Measurements from ENCODE around the gene CCND1. TPM values are rescaled to one million over a fixed set of nuclear protein-coding genes. Genes with fewer than 3 reads are reported as not detected.
A peak's percentile ranks its signal among the peaks of the same experiment; 100 is the strongest.

The CCND1 gene
- total RNA-seq, 1 experiment from 2014 or later: 331 TPM

- POLR2A ChIA-PET: no interaction called here
- H3K27ac Mint-ChIP-seq (ENCODE audit: unreplicated experiment): peak overlapping the region; percentile 22
These were observed 50.5 kb downstream of the CCND1 start for GRCh38 chr11:69691463-69691862.

GRCh38 chr11:69692422-69692821, 51.5 kb downstream of the CCND1 start:
- no peak overlapping the region for H3K27ac Mint-ChIP-seq (ENCODE audit: unreplicated experiment)
- H3K27me3 Mint-ChIP-seq (ENCODE audit: insufficient read depth, unreplicated experiment): no peaks in the 10 kb centered on the region
- peaks cover 31% of the 10 kb centered on the region for H3K9me3 Mint-ChIP-seq (ENCODE audit: unreplicated experiment)
- no TSS peak for BruUV-seq (replicated peaks)
- H3K4me1 ChIP-seq: peaks cover 11% of the 10 kb centered on the region
- H3K4me3 Mint-ChIP-seq (ENCODE audit: unreplicated experiment): no peak overlapping the region
- no peaks in the 10 kb centered on the region for H3K36me3 ChIP-seq (ENCODE audit: control insufficient read depth, insufficient read depth, low read length)
- no peaks in the 10 kb centered on the region for H3K27me3 ChIP-seq (replicated peaks; ENCODE audit: control insufficient read depth, insufficient read depth, low read length)
- no peak overlapping the region for H3K4me3 ChIP-seq (ENCODE audit: low read depth, low read length)
- no peaks in the 10 kb centered on the region for H3K9me3 ChIP-seq
- ChIA-PET CTCF (no interaction called here), POLR2A (no interaction called here)
- H3K4me1 Mint-ChIP-seq (ENCODE audit: low read depth, unreplicated experiment): peaks cover 25% of the 10 kb centered on the region
- no peak for TF ChIP-seq CTCF (IDR thresholded peaks at IDR 0.05; ENCODE audit: insufficient read depth in 1 of 2, low read depth in 1 of 2, low read length in 1 of 2, severe bottlenecking in 1 of 2, unreplicated experiment in 1 of 2)
- DNase-seq: no peak
- intact Hi-C loops (cut with micrococcal nuclease; ENCODE audit: unreplicated experiment): no loop called here
- no peaks in the 10 kb centered on the region for H3K36me3 Mint-ChIP-seq (ENCODE audit: insufficient read depth, unreplicated experiment)

More at GRCh38 chr11:69691463-69691862, 50.5 kb downstream of the CCND1 start:
- peaks cover 25% of the 10 kb centered on the region for H3K4me1 Mint-ChIP-seq (ENCODE audit: low read depth, unreplicated experiment)
- Histone ChIP-seq H3K9me3 (no peaks in the 10 kb centered on the region), H3K4me1 (peaks cover 11% of the 10 kb centered on the region), H3K27me3 (replicated peaks; ENCODE audit: control insufficient read depth, insufficient read depth, low read length) (no peaks in the 10 kb centered on the region), H3K4me3 (ENCODE audit: low read depth, low read length) (no peak overlapping the region), H3K36me3 (ENCODE audit: control insufficient read depth, insufficient read depth, low read length) (no peaks in the 10 kb centered on the region)
- no peaks in the 10 kb centered on the region for H3K27me3 Mint-ChIP-seq (ENCODE audit: insufficient read depth, unreplicated experiment)
- DNase-seq: peak in 1 of 2 experiments; percentile 58
- peaks cover 31% of the 10 kb centered on the region for H3K9me3 Mint-ChIP-seq (ENCODE audit: unreplicated experiment)
- CTCF ChIA-PET: interaction anchor here (0.6 to 1.1 kb wide), 3 partner anchors 9 to 52 kb away, joined by 3 to 4 read pairs (median 3); no protein-coding TSS in a partner anchor
- H3K36me3 Mint-ChIP-seq (ENCODE audit: insufficient read depth, unreplicated experiment): no peaks in the 10 kb centered on the region
- BruUV-seq (replicated peaks): no TSS peak
- no peak for TF ChIP-seq CTCF (IDR thresholded peaks at IDR 0.05; ENCODE audit: insufficient read depth in 1 of 2, low read depth in 1 of 2, low read length in 1 of 2, severe bottlenecking in 1 of 2, unreplicated experiment in 1 of 2)
- intact Hi-C loops (cut with micrococcal nuclease; ENCODE audit: unreplicated experiment): no loop called here
- no peak overlapping the region for H3K4me3 Mint-ChIP-seq (ENCODE audit: unreplicated experiment)

GRCh38 chr11:69694781-69695180, 53.8 kb downstream of the CCND1 start:
- no peaks in the 10 kb centered on the region for H3K36me3 ChIP-seq (ENCODE audit: control insufficient read depth, insufficient read depth, low read length)
- Mint-ChIP-seq H3K4me1 (ENCODE audit: low read depth, unreplicated experiment) (peaks cover 9% of the 10 kb centered on the region), H3K9me3 (ENCODE audit: unreplicated experiment) (peaks cover 26% of the 10 kb centered on the region), H3K36me3 (ENCODE audit: insufficient read depth, unreplicated experiment) (no peaks in the 10 kb centered on the region), H3K4me3 (ENCODE audit: unreplicated experiment) (no peak overlapping the region), H3K27me3 (ENCODE audit: insufficient read depth, unreplicated experiment) (no peaks in the 10 kb centered on the region), H3K27ac (ENCODE audit: unreplicated experiment) (no peak overlapping the region)
- no peak overlapping the region for H3K4me3 ChIP-seq (ENCODE audit: low read depth, low read length)
- no peaks in the 10 kb centered on the region for H3K9me3 ChIP-seq
- CTCF ChIA-PET: interaction anchor here (0.7 kb wide), 1 partner anchor 212 kb away, joined by 3 read pairs; no protein-coding TSS in a partner anchor
- no peak for DNase-seq
- no peaks in the 10 kb centered on the region for H3K4me1 ChIP-seq
- TF ChIP-seq CTCF (IDR thresholded peaks at IDR 0.05; ENCODE audit: insufficient read depth in 1 of 2, low read depth in 1 of 2, low read length in 1 of 2, severe bottlenecking in 1 of 2, unreplicated experiment in 1 of 2): no peak
- intact Hi-C loops (cut with micrococcal nuclease; ENCODE audit: unreplicated experiment): no loop called here
- BruUV-seq (replicated peaks): no TSS peak
- H3K27me3 ChIP-seq (replicated peaks; ENCODE audit: control insufficient read depth, insufficient read depth, low read length): no peaks in the 10 kb centered on the region
- POLR2A ChIA-PET: no interaction called here
